PC-3 (cell line): ENCODE results near the gene SNX9.

Experiments used
- CTCF ChIP-seq: fragments of 300-600 bp; sonication (generic); conservative IDR thresholded peaks from 2 replicates; pipeline ENCODE4 v1.5.1; 2017; ENCODE audit warnings: antibody characterized with exemption, low read depth, mild to moderate bottlenecking, low read length
- EZH2 ChIP-seq: fragments of 300-600 bp; sonication (generic); IDR thresholded peaks from one replicate; pipeline ENCODE4 v1.6.1; 2017; ENCODE audit warnings: antibody characterized with exemption, mild to moderate bottlenecking, low read length; ENCODE audit not compliant: unreplicated experiment
- EZH2phosphoT487 ChIP-seq: fragments of 300-600 bp; sonication (generic); IDR thresholded peaks from 2 replicates; pipeline ENCODE4 v1.6.1; 2018; ENCODE audit warnings: mild to moderate bottlenecking, antibody characterized with exemption, low read length, borderline replicate concordance

DNA sequence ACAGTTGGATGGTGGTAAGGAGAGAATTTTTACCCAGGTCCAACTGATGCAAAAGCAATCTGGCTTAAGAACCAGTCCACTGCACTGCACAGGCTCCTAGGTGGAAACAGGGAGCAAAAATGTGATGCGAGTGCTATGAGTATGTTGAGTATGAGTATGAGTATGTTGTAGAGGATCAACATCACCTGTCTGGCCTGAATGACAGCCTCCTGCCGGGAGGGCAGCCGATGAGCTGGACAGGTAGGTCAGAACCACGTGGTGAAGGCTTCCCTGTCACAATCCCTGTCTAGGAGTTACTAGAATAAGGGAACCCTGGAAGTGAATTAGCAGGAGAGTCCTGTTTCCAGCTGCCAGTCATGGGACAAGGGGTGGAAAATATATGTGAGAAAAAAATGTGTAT, 44.3 kb upstream of the SNX9 start:
- TF ChIP-seq CTCF (no peak), EZH2phosphoT487 (no peak), EZH2 (no peak)
